ENCODE measurements around the gene SHISA5. TPM values are rescaled to one million over a fixed set of nuclear protein-coding genes. Genes with fewer than 3 reads are reported as not detected.

SHISA5 gene
- polyA plus RNA-seq, 3 donors, result 147 to 266 (median 242) TPM

DNA sequence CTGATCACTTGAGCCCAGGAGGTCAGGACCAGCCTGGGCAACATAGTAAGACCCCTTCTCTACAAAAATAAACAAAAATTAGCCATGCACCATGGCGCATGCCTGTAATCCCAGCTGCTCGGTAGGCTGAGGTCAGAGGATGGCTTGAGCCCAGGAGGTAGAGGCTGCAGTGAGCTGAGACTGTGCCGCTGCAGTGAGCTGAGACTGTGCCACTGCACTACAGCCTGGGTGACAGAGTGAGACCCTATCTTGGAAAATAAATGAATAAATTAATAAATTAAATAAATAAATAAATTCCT, 10.8 kb downstream of the SHISA5 start:
- no peak for DNase-seq
- no peaks in the 10 kb centered on the region for H3K27me3 Mint-ChIP-seq (ENCODE audit: low read depth in 3 of 3)
- TF ChIP-seq, protein P1, sequence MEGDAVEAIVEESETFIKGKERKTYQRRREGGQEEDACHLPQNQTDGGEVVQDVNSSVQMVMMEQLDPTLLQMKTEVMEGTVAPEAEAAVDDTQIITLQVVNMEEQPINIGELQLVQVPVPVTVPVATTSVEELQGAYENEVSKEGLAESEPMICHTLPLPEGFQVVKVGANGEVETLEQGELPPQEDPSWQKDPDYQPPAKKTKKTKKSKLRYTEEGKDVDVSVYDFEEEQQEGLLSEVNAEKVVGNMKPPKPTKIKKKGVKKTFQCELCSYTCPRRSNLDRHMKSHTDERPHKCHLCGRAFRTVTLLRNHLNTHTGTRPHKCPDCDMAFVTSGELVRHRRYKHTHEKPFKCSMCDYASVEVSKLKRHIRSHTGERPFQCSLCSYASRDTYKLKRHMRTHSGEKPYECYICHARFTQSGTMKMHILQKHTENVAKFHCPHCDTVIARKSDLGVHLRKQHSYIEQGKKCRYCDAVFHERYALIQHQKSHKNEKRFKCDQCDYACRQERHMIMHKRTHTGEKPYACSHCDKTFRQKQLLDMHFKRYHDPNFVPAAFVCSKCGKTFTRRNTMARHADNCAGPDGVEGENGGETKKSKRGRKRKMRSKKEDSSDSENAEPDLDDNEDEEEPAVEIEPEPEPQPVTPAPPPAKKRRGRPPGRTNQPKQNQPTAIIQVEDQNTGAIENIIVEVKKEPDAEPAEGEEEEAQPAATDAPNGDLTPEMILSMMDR (IDR thresholded peaks at IDR 0.05), result no peak
- Histone ChIP-seq H3K27me3 (ENCODE audit: control insufficient read depth in 2 of 2, insufficient read depth in 2 of 2, low read length in 2 of 2) (no peaks in the 10 kb centered on the region), H3K4me3 (replicated peaks in 1 of 3; ENCODE audit: low read depth in 2 of 3, low read length in 3 of 3) (no peak overlapping the region), H3K79me2 (ENCODE audit: insufficient read depth, low read length) (no peaks in the 10 kb centered on the region), H4K20me1 (ENCODE audit: insufficient read depth, low read length) (peaks cover 6% of the 10 kb centered on the region), H3K9ac (ENCODE audit: insufficient read depth, low read length, poor library complexity, severe bottlenecking) (no peak overlapping the region), H3K9me3 (replicated peaks in 1 of 2; ENCODE audit: control insufficient read depth in 1 of 2, insufficient read depth in 1 of 2, low read length in 2 of 2) (peaks cover under 1 to 2% of the 10 kb centered on the region in 2 donors), H3K4me1 (ENCODE audit: control insufficient read depth in 1 of 2, insufficient read depth in 2 of 2, low read length in 2 of 2) (peaks cover 11 to 12% of the 10 kb centered on the region in 2 donors), H2AFZ (ENCODE audit: insufficient read depth, low read depth, low read length, poor library complexity, severe bottlenecking) (no peak overlapping the region), H3K4me2 (replicated peaks; ENCODE audit: extremely low read depth, low read length, poor library complexity, severe bottlenecking) (no peak overlapping the region), H3K27ac (ENCODE audit: low read depth in 1 of 2, low read length in 2 of 2) (no peak overlapping the region), H3K36me3 (replicated peaks in 1 of 2; ENCODE audit: control insufficient read depth in 1 of 2, insufficient read depth in 2 of 2, low read length in 2 of 2) (peaks cover 18 to 33% of the 10 kb centered on the region in 2 donors)
- H3K36me3 Mint-ChIP-seq, result peaks cover 33 to 74% of the 10 kb centered on the region in 2 donors
- peak overlapping the region in 2 of 7 donors; percentile 48 to 65 for H3K27ac Mint-ChIP-seq
- 80% methylated on average over 1 of the region's 3 CpGs for WGBS (ENCODE audit: insufficient coverage)
- peaks cover 0 to 2% (median 2%) of the 10 kb centered on the region in 7 donors for H3K9me3 Mint-ChIP-seq
- intact Hi-C loops (cut with micrococcal nuclease), result no loop called here
- H3K4me3 Mint-ChIP-seq, result no peak overlapping the region
- H3K4me1 Mint-ChIP-seq, result peaks cover 13% of the 10 kb centered on the region

DNA sequence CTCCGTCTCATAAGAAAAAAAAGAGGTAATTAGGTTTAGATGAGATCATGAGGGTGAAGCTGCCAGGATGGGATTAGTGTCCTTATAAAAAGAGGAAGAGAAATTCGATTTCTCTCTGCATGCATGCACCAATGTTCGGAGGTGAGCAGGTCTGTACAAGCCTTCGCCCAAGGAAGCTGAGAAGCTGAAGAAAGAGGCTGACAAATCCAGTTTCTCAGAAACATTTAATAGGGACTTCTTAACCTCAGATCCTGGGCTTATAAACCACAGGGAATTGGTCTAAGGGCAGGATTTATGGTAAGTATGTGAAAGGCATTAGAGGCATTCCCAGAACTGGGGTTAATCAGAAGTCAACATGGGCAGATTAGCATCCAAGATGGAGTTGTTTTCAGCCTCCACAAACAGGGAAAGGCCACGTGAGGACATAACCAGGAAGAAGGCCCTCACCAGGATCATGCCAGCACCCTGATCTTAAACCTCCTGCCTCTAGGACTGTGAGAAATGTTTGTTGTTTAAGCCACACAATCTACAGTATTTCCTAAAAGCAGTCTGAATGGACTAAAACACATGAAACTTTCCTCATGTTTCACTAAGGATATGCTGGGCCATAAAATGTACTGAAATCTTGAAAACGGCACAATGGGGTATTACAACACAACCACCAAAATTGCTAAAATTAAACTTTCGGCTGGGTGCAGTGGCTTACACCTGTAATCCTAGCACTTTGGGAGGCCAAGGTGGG, 11.3 kb downstream of the SHISA5 start:
- Histone ChIP-seq H3K4me2 (replicated peaks; ENCODE audit: extremely low read depth, low read length, poor library complexity, severe bottlenecking) (no peak overlapping the region), H3K9ac (ENCODE audit: insufficient read depth, low read length, poor library complexity, severe bottlenecking) (no peak overlapping the region), H3K27ac (ENCODE audit: low read depth in 1 of 2, low read length in 2 of 2) (no peak overlapping the region), H3K79me2 (ENCODE audit: insufficient read depth, low read length) (no peaks in the 10 kb centered on the region), H3K27me3 (ENCODE audit: control insufficient read depth in 2 of 2, insufficient read depth in 2 of 2, low read length in 2 of 2) (no peaks in the 10 kb centered on the region), H2AFZ (ENCODE audit: insufficient read depth, low read depth, low read length, poor library complexity, severe bottlenecking) (no peak overlapping the region), H3K4me3 (replicated peaks in 1 of 3; ENCODE audit: low read depth in 2 of 3, low read length in 3 of 3) (no peak overlapping the region), H3K4me1 (ENCODE audit: control insufficient read depth in 1 of 2, insufficient read depth in 2 of 2, low read length in 2 of 2) (peaks cover 11 to 12% of the 10 kb centered on the region in 2 donors), H3K9me3 (replicated peaks in 1 of 2; ENCODE audit: control insufficient read depth in 1 of 2, insufficient read depth in 1 of 2, low read length in 2 of 2) (no peaks in the 10 kb centered on the region), H3K36me3 (replicated peaks in 1 of 2; ENCODE audit: control insufficient read depth in 1 of 2, insufficient read depth in 2 of 2, low read length in 2 of 2) (peaks cover 16 to 28% of the 10 kb centered on the region in 2 donors), H4K20me1 (ENCODE audit: insufficient read depth, low read length) (peaks cover 1% of the 10 kb centered on the region)
- Mint-ChIP-seq H3K27ac (peak overlapping the region in 6 of 7 donors; percentile 18 to 90 (median 66)), H3K36me3 (peaks cover 31 to 68% of the 10 kb centered on the region in 2 donors), H3K4me1 (peaks cover 13% of the 10 kb centered on the region), H3K9me3 (no peaks in the 10 kb centered on the region), H3K4me3 (peak overlapping the region in 1 of 2 donors; percentile 62), H3K27me3 (ENCODE audit: low read depth in 3 of 3) (no peaks in the 10 kb centered on the region)
- WGBS (ENCODE audit: insufficient coverage), result no CpG with 5 or more reads among the region's 7 CpGs
- TF ChIP-seq, protein P1 (IDR thresholded peaks at IDR 0.05), result no peak
- peak; percentile 49 to 57 (median 53) for DNase-seq
- intact Hi-C loops (cut with micrococcal nuclease), result no loop called here

Measured in CD14-positive monocyte (primary cell).